ENCODE results near the gene ERCC6.

- TF ChIP-seq, protein P1, sequence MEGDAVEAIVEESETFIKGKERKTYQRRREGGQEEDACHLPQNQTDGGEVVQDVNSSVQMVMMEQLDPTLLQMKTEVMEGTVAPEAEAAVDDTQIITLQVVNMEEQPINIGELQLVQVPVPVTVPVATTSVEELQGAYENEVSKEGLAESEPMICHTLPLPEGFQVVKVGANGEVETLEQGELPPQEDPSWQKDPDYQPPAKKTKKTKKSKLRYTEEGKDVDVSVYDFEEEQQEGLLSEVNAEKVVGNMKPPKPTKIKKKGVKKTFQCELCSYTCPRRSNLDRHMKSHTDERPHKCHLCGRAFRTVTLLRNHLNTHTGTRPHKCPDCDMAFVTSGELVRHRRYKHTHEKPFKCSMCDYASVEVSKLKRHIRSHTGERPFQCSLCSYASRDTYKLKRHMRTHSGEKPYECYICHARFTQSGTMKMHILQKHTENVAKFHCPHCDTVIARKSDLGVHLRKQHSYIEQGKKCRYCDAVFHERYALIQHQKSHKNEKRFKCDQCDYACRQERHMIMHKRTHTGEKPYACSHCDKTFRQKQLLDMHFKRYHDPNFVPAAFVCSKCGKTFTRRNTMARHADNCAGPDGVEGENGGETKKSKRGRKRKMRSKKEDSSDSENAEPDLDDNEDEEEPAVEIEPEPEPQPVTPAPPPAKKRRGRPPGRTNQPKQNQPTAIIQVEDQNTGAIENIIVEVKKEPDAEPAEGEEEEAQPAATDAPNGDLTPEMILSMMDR (conservative IDR thresholded peaks at IDR 0.05) = no peak
- no peak for TF ChIP-seq EZH2 (IDR thresholded peaks at IDR 0.05; ENCODE audit: low read depth)
Measured at GRCh38 chr10:49486009-49486408, 52.9 kb downstream of the ERCC6 start.

Measured in PC-9 (cell line).